ES-I3 (cell line): Measurements from ENCODE around the gene OXCT1.
"Not testable (repeated sequence)": the region's sequence is repeated elsewhere in the genome, so short reads cannot be mapped to it uniquely, and the experiment has no call there.

Experiments used
- H3K36me3 ChIP-seq: 2 replicates; pipeline ENCODE4 v1.6.1; 2013; ENCODE audit warnings: mild to moderate bottlenecking, low read length, control low read depth, moderate library complexity; ENCODE audit not compliant: insufficient read depth
- H3K4me1 ChIP-seq: 2 replicates; pipeline ENCODE4 v1.6.1; 2013; ENCODE audit warnings: mild to moderate bottlenecking, control low read depth, low read length; ENCODE audit not compliant: insufficient read depth
- H3K9ac ChIP-seq: 2 replicates; pipeline ENCODE4 v1.6.1; 2013; ENCODE audit warnings: low read depth, mild to moderate bottlenecking, low read length, moderate library complexity
- H3K9me3 ChIP-seq: 2 replicates; pipeline ENCODE4 v1.6.1; 2013; ENCODE audit warnings: mild to moderate bottlenecking, low read length, moderate library complexity; ENCODE audit not compliant: control insufficient read depth, insufficient read depth

The OXCT1 gene

GRCh38 chr5:41856644-41857491 lies 13.4 kb downstream of the OXCT1 start:
- H3K9ac ChIP-seq: no peak overlapping the region
- no peaks in the 10 kb centered on the region for H3K4me1 ChIP-seq
- no peaks in the 10 kb centered on the region for H3K9me3 ChIP-seq
- H3K36me3 ChIP-seq: no peaks in the 10 kb centered on the region

DNA sequence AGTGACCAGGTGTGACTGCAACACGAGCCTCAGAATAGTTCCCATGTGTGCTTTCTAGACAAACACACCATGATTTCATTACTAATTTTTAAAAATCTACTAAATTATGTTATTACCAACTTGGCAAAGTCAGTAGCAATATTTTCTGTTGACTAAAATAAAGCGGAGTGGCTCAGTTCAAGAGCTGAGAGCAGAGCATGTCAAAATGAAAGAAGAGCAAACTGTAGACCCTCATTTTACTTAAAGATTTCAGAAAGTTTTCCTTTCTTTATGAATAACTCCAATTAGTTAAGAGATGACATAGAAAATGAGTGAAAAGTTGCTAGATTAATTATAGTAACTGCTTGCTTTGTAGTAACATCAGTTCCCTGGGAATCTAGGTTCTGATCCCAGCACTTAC lies 17.9 kb downstream of the OXCT1 start:
- Histone ChIP-seq H3K4me1 (no peaks in the 10 kb centered on the region), H3K36me3 (no peaks in the 10 kb centered on the region), H3K9me3 (no peaks in the 10 kb centered on the region), H3K9ac (no peak overlapping the region)

DNA sequence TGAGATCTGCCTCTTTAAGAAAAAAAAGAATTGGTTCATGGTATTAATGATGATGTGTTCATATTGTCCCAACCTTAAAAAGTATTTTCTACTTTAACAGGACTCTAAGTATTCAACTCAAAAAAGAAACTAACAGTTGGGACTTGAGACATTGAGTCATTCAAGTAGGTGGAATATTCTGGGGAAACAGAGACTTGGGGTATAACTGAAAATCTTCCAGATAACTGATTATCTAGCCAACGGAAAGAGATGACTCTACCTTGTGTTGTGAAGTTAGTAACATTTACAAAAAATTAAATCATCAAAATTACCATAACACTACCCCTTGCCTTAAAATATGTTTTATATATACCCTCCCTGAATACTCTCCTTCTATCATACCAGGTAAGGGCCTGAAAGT lies 19.1 kb downstream of the OXCT1 start:
- Histone ChIP-seq H3K36me3 (no peaks in the 10 kb centered on the region), H3K9ac (no peak overlapping the region), H3K4me1 (no peaks in the 10 kb centered on the region), H3K9me3 (no peaks in the 10 kb centered on the region)

DNA sequence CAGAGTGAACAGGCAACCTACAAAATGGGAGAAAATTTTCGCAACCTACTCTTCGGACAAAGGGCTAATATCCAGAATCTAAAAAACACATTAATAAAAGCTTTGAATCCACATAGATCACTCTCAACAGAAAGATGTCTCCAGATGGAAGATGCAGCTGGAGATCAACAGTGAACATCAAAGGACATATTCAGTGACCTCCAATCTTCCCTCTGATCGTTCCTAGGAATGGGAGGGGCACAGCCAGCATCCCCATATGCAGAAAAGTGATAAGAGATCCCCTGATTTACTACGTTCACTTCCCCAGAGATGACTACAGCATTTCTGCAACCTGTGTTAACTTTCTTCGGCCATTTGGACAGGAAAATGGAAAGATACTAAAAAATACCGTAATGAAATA lies 21.2 kb downstream of the OXCT1 start:
- H3K9ac ChIP-seq: no peak overlapping the region
- H3K36me3 ChIP-seq: no peaks in the 10 kb centered on the region
- H3K4me1 ChIP-seq: no peaks in the 10 kb centered on the region
- H3K9me3 ChIP-seq: no peaks in the 10 kb centered on the region

GRCh38 chr5:41845751-41846150 lies 24.5 kb downstream of the OXCT1 start:
- not testable (repeated sequence) for H3K36me3 ChIP-seq, H3K9ac ChIP-seq, H3K9me3 ChIP-seq, H3K4me1 ChIP-seq

GRCh38 chr5:41844502-41844901 lies 25.7 kb downstream of the OXCT1 start:
- Histone ChIP-seq H3K9ac (no peak overlapping the region), H3K4me1 (no peaks in the 10 kb centered on the region), H3K9me3 (no peaks in the 10 kb centered on the region), H3K36me3 (no peaks in the 10 kb centered on the region)

DNA sequence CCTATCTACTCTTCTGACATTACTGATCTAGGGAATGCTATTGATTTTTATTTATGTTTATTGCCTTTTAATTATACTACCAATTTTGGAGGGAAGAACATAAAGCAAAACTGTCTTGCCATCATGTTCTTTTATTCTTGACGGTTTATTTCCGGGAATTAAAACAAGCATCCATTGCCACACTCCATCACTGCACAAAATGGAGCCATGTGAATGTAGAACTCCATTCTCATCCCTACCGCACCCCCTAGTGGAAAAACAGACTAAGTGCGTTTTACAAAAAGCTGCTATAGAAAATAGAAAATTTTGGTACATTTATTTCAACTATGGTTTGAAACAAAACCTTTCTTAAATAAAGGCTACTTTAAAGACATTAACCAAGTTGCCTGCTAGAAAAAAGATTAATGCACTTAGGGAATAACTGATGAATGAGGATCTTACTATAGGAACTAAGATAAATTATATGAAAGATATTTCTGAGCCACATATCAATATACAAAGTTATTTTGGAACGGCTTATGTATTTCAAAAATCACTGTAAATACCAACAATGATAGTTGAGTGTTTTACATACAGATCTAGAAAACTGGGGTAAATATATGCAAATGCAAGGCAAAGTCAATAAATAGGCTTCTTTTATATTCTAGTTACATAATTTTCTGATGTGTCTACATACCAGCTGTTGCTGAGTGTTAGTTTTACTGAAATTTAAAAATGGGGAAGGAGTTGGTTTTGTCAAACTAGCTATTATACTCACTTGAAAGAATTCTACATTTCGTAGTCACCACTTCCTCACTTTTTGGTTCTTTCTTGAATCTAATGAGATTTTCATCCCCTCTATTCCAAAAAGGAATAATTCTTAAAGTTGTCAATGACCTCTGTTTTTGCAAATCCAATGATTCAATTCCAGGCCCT lies 26.5 kb downstream of the OXCT1 start:
- Histone ChIP-seq H3K9me3 (no peaks in the 10 kb centered on the region), H3K36me3 (no peaks in the 10 kb centered on the region), H3K9ac (no peak overlapping the region), H3K4me1 (no peaks in the 10 kb centered on the region)

DNA sequence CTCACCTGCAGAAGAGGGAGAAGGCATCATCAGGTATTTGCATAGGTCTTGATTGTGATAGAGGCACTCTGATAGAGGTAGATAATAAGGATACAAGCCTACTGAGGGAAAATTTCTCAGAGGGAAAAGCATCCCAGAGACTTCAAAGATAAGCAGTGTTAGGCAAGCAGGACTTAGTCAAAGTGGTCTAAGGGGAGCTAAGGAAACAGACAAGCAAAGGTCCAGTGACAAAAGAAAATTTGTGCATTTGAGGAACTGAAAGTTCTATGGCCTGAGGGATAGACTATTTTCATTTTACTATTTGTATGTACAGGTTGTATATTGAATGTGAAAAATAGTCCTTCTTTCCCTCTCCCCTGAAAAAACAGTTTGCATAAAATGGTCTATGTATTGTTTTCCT lies 27.4 kb downstream of the OXCT1 start:
- no peaks in the 10 kb centered on the region for H3K36me3 ChIP-seq
- H3K4me1 ChIP-seq: no peaks in the 10 kb centered on the region
- no peak overlapping the region for H3K9ac ChIP-seq
- H3K9me3 ChIP-seq: no peaks in the 10 kb centered on the region

DNA sequence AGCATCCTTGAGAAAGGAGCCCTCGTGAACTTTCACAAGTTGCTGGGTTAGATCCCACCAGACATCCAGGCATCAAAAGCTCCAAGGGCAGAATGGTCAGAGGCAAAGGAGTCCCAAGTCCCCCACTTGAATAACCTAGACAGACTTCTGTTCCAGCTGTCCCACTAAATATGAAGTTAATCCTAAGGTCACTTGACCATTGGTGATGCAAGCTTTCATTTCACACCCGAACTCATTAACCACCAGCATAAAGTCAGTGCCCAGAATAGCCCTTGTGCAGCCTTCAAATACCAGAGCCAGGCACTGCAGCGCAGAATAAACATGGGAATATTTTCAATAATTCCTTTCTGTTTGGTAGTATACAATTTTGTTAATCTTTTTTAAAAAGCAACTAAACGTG lies 28.9 kb downstream of the OXCT1 start:
- no peaks in the 10 kb centered on the region for H3K9me3 ChIP-seq
- H3K4me1 ChIP-seq: no peaks in the 10 kb centered on the region
- H3K36me3 ChIP-seq: no peaks in the 10 kb centered on the region
- H3K9ac ChIP-seq: no peak overlapping the region

GRCh38 chr5:41840251-41840650 lies 30.0 kb downstream of the OXCT1 start:
- Histone ChIP-seq H3K36me3 (no peaks in the 10 kb centered on the region), H3K9me3 (no peaks in the 10 kb centered on the region), H3K9ac (no peak overlapping the region), H3K4me1 (peaks cover 4% of the 10 kb centered on the region; the same call in 1 of the 2 replicates)

- H3K9me3 ChIP-seq: no peaks in the 10 kb centered on the region
- H3K36me3 ChIP-seq: no peaks in the 10 kb centered on the region
- no peak overlapping the region for H3K9ac ChIP-seq
- H3K4me1 ChIP-seq: peaks cover 4% of the 10 kb centered on the region; the same call in 1 of the 2 replicates
These were observed 32.4 kb downstream of the OXCT1 start for GRCh38 chr5:41837793-41838192.

DNA sequence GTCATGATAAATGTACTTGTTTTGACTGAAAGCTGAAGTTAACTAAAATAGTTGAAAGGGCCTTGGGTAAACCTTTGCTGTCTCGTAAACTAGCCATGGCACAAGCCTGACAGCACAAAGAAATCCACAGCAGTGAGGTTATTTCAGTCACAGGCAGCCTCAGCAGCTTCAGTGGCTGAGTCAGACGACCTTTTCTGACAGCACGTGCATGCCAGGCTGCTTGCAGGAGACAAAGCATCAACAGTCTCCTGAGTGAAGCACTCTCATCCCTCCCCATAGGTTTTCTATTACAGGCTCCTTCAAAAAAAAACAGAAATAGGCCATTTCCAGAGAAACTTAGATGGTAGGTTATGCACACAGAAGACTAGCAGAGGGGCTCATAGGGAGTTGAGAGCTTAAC lies 34.6 kb downstream of the OXCT1 start:
- Histone ChIP-seq H3K36me3 (no peaks in the 10 kb centered on the region), H3K4me1 (peaks cover 4% of the 10 kb centered on the region; the same call in 1 of the 2 replicates), H3K9me3 (no peaks in the 10 kb centered on the region), H3K9ac (no peak overlapping the region)

- H3K36me3 ChIP-seq: no peaks in the 10 kb centered on the region
- H3K4me1 ChIP-seq: peaks cover 4% of the 10 kb centered on the region; the same call in 1 of the 2 replicates
These were observed 35.7 kb downstream of the OXCT1 start for GRCh38 chr5:41834506-41834905.

GRCh38 chr5:41832430-41832829 lies 37.8 kb downstream of the OXCT1 start:
- Histone ChIP-seq H3K9me3 (no peaks in the 10 kb centered on the region), H3K36me3 (no peaks in the 10 kb centered on the region), H3K4me1 (peaks cover 4% of the 10 kb centered on the region; the same call in 1 of the 2 replicates), H3K9ac (no peak overlapping the region)

More at GRCh38 chr5:41834506-41834905, 35.7 kb downstream of the OXCT1 start:
- H3K9me3 ChIP-seq: no peaks in the 10 kb centered on the region
- H3K9ac ChIP-seq: no peak overlapping the region
